Measurements from ENCODE around the gene TRAFD1.
A peak's percentile ranks its signal among the peaks of the same experiment; 100 is the strongest.

TRAFD1 gene

GRCh38 chr12:112159146-112159541 is 33.8 kb downstream of the TRAFD1 start:
- DNase-seq, result no peak

GRCh38 chr12:112160611-112161010 is 35.3 kb downstream of the TRAFD1 start:
- no peak for DNase-seq

GRCh38 chr12:112161711-112162110 is 36.4 kb downstream of the TRAFD1 start:
- no peak for DNase-seq

GRCh38 chr12:112162241-112162790 is 37.0 kb downstream of the TRAFD1 start:
- DNase-seq, result no peak

- no peak for DNase-seq
These were observed 37.7 kb downstream of the TRAFD1 start for GRCh38 chr12:112163056-112163455.

- no peak for DNase-seq
These were observed 38.2 kb downstream of the TRAFD1 start for GRCh38 chr12:112163471-112163991.

GRCh38 chr12:112164011-112164660 is 38.8 kb downstream of the TRAFD1 start:
- no peak for DNase-seq

- DNase-seq, result no peak
These were observed 40.3 kb downstream of the TRAFD1 start for GRCh38 chr12:112165624-112166023.

GRCh38 chr12:112166051-112167015 is 41.0 kb downstream of the TRAFD1 start:
- no peak for DNase-seq

- DNase-seq, result no peak
These were observed 41.7 kb downstream of the TRAFD1 start for GRCh38 chr12:112167031-112167461.

- no peak for DNase-seq
These were observed 42.6 kb downstream of the TRAFD1 start for GRCh38 chr12:112167718-112168525.

- DNase-seq, result no peak
These were observed 43.2 kb downstream of the TRAFD1 start for GRCh38 chr12:112168561-112168971.

- DNase-seq, result no peak
These were observed 44.0 kb downstream of the TRAFD1 start for GRCh38 chr12:112169161-112169872.

- no peak for DNase-seq
These were observed 44.6 kb downstream of the TRAFD1 start for GRCh38 chr12:112169966-112170365.

GRCh38 chr12:112170376-112170775 is 45.0 kb downstream of the TRAFD1 start:
- DNase-seq, result peak in 1 of 2 donors; percentile 41

GRCh38 chr12:112170971-112171596 is 45.7 kb downstream of the TRAFD1 start:
- no peak for DNase-seq

GRCh38 chr12:112172556-112173324 is 47.4 kb downstream of the TRAFD1 start:
- DNase-seq, result no peak

- DNase-seq, result no peak
These were observed 50.2 kb downstream of the TRAFD1 start for GRCh38 chr12:112175361-112176155.

- DNase-seq, result no peak
These were observed 51.1 kb downstream of the TRAFD1 start for GRCh38 chr12:112176321-112177010.
